Neuronal stem cell (in vitro differentiated cells): ENCODE results near the gene GRIP1.
A peak's percentile ranks its signal among the peaks of the same experiment; 100 is the strongest.
"Not testable (repeated sequence)": the region's sequence is repeated elsewhere in the genome, so short reads cannot be mapped to it uniquely, and the experiment has no call there.

Source experiments
- DNase-seq: peaks from one replicate; pipeline ENCODE4 v3.0.0-alpha.2; 2013; ENCODE audit warnings: low spot score
- H2AFZ ChIP-seq: one replicate; pipeline ENCODE4 v1.6.1; 2013; ENCODE audit warnings: mild to moderate bottlenecking, low read length, inconsistent platforms
- H2AK5ac ChIP-seq: 2 replicates; pipeline ENCODE4 v1.6.1; 2013; ENCODE audit warnings: low read depth, mild to moderate bottlenecking, inconsistent platforms, low read length, moderate library complexity, mixed read lengths
- H2BK120ac ChIP-seq: 2 replicates; pipeline ENCODE4 v1.6.1; 2013; ENCODE audit warnings: low read depth, mild to moderate bottlenecking, inconsistent platforms, low read length, moderate library complexity, mixed read lengths
- H2BK12ac ChIP-seq: one replicate; pipeline ENCODE4 v1.6.1; 2013; ENCODE audit warnings: low read length, inconsistent platforms
- H2BK15ac ChIP-seq: 2 replicates; pipeline ENCODE4 v1.6.1; 2013; ENCODE audit warnings: mild to moderate bottlenecking, low read length, inconsistent platforms, mixed read lengths
- H2BK5ac ChIP-seq: one replicate; pipeline ENCODE4 v1.6.1; 2013; ENCODE audit warnings: inconsistent platforms, mild to moderate bottlenecking, low read length, moderate library complexity
- H3K14ac ChIP-seq: one replicate; pipeline ENCODE4 v1.6.1; 2013; ENCODE audit warnings: low read length, inconsistent platforms
- H3K18ac ChIP-seq: 2 replicates; pipeline ENCODE4 v1.6.1; 2013; ENCODE audit warnings: low read length, inconsistent platforms
- H3K23ac ChIP-seq: 2 replicates; pipeline ENCODE4 v1.6.1; 2013; ENCODE audit warnings: low read depth, mild to moderate bottlenecking, mixed read lengths, low read length, inconsistent platforms; ENCODE audit not compliant: poor library complexity
- H3K27ac ChIP-seq: replicated peaks from 3 replicates; pipeline ENCODE4 v1.5.1; 2013; ENCODE audit warnings: low read length, inconsistent platforms
- H3K27me3 ChIP-seq, 3 experiments: 2 replicates each; pipeline ENCODE4 v1.6.1; 2013; ENCODE audit warnings: low read length in 3 of 3, mild to moderate bottlenecking in 2 of 3, inconsistent platforms in 1 of 3, low read depth in 1 of 3, mixed read lengths in 1 of 3, moderate library complexity in 1 of 3; ENCODE audit not compliant: control insufficient read depth in 3 of 3, insufficient read depth in 3 of 3
- H3K36me3 ChIP-seq, 2 donors: replicated peaks in 1 of 2; 2 replicates each; pipeline ENCODE4 v1.6.1; 2013; ENCODE audit warnings: low read length in 2 of 2; ENCODE audit not compliant: control insufficient read depth in 2 of 2, insufficient read depth in 2 of 2
- H3K4ac ChIP-seq: 2 replicates; pipeline ENCODE4 v1.6.1; 2013; ENCODE audit warnings: inconsistent platforms, mild to moderate bottlenecking, low read length, moderate library complexity
- H3K4me1 ChIP-seq, 2 donors: 1 replicate in 1 of 2; 2 replicates in 1 of 2; pipeline ENCODE4 v1.6.1; 2013; ENCODE audit warnings: low read length in 2 of 2, low read depth in 1 of 2; ENCODE audit not compliant: control insufficient read depth in 2 of 2, insufficient read depth in 1 of 2
- H3K4me2 ChIP-seq: one replicate; pipeline ENCODE4 v1.6.1; 2013; ENCODE audit warnings: mild to moderate bottlenecking, low read length, inconsistent platforms; ENCODE audit not compliant: insufficient read depth, poor library complexity, severe bottlenecking
- H3K4me3 ChIP-seq, 2 donors: 2 replicates each; pipeline ENCODE4 v1.5.1; 2013; ENCODE audit warnings: low read length in 2 of 2, mild to moderate bottlenecking in 2 of 2, inconsistent platforms in 1 of 2, moderate library complexity in 1 of 2
- H3K79me1 ChIP-seq: one replicate; pipeline ENCODE4 v1.6.1; 2013; ENCODE audit warnings: low read depth, mild to moderate bottlenecking, inconsistent platforms, low read length, moderate library complexity
- H3K9ac ChIP-seq: one replicate; pipeline ENCODE4 v1.6.1; 2013; ENCODE audit warnings: mild to moderate bottlenecking, low read depth, low read length, inconsistent platforms; ENCODE audit not compliant: poor library complexity
- H3K9me3 ChIP-seq, 2 donors: replicated peaks in 1 of 2; 2 replicates each; pipeline versions ENCODE3 to v1.6.1; 2013; ENCODE audit warnings: low read length in 2 of 2, mild to moderate bottlenecking in 2 of 2, inconsistent platforms in 1 of 2, low read depth in 1 of 2, mixed read lengths in 1 of 2, moderate library complexity in 1 of 2; ENCODE audit not compliant: control insufficient read depth in 2 of 2, insufficient read depth in 1 of 2
- H4K8ac ChIP-seq: one replicate; pipeline ENCODE4 v1.6.1; 2013; ENCODE audit warnings: low read depth, mild to moderate bottlenecking, inconsistent platforms, low read length, moderate library complexity
- H4K91ac ChIP-seq: one replicate; pipeline ENCODE4 v1.6.1; 2013; ENCODE audit warnings: low read length, low read depth, mild to moderate bottlenecking, inconsistent platforms; ENCODE audit not compliant: poor library complexity
- WGBS, 2 donors: extraction: QIAGEN DNeasy Blood & Tissue Kit; methylation state at CpG; one replicate each; pipeline ENCODE4 v1.1.7; 2013; ENCODE audit warnings: missing lambda C conversion rate in 2 of 2, mixed read lengths in 1 of 2; ENCODE audit not compliant: insufficient read length in 2 of 2, insufficient replicate concordance in 1 of 2; ENCODE audit errors: extremely low coverage in 2 of 2; 5-methylcytosine and 5-hydroxymethylcytosine counted together

GRIP1 gene

GRCh38 chr12:66303316-66303804, 375.5 kb downstream of the GRIP1 start:
- H3K4me3 ChIP-seq = peak overlapping the region in 1 of 2 donors; percentile 65
- H4K8ac ChIP-seq, H3K18ac ChIP-seq, H2BK15ac ChIP-seq, H3K9me3 ChIP-seq, H3K14ac ChIP-seq, H3K4me2 ChIP-seq, H3K4ac ChIP-seq, H4K91ac ChIP-seq, H2BK120ac ChIP-seq, DNase-seq, H2BK5ac ChIP-seq, H3K79me1 ChIP-seq, H3K27ac ChIP-seq, H2BK12ac ChIP-seq, H3K23ac ChIP-seq, H2AK5ac ChIP-seq, H3K4me1 ChIP-seq, H3K9ac ChIP-seq: not testable (repeated sequence)
- no CpG with 5 or more reads among the region's 14 CpGs for WGBS, 2 donors
- H3K27me3 ChIP-seq = peaks cover 0 to 26% (median 3%) of the 10 kb centered on the region in 3 experiments
- peaks cover 0 to 14% of the 10 kb centered on the region in 2 donors for H3K36me3 ChIP-seq
- peak overlapping the region; percentile 92 for H2AFZ ChIP-seq

- H3K9me3 ChIP-seq = no peaks in the 10 kb centered on the region
- H2AFZ ChIP-seq = peak overlapping the region; percentile 92
- no peak overlapping the region for H4K8ac ChIP-seq
- peak overlapping the region; percentile 98 for H3K18ac ChIP-seq
- H4K91ac ChIP-seq = peak overlapping the region; percentile 64
- peak overlapping the region; percentile 65 to 94 for H3K4me3 ChIP-seq
- no peak overlapping the region for H3K27ac ChIP-seq
- peak overlapping the region; percentile 89 for H3K4me2 ChIP-seq
- no peak overlapping the region for H2BK120ac ChIP-seq
- H3K4me1 ChIP-seq = peaks cover 0 to 7% of the 10 kb centered on the region in 2 donors
- peaks cover 0 to 26% (median 3%) of the 10 kb centered on the region in 3 experiments for H3K27me3 ChIP-seq
- no peak overlapping the region for H3K4ac ChIP-seq
- H3K79me1 ChIP-seq = no peaks in the 10 kb centered on the region
- peak overlapping the region; percentile 84 for H2BK5ac ChIP-seq
- peaks cover 0 to 10% of the 10 kb centered on the region in 2 donors for H3K36me3 ChIP-seq
- peak overlapping the region; percentile 78 for H2BK15ac ChIP-seq
- WGBS, 2 donors = no CpG with 5 or more reads among the region's 6 CpGs
- H3K14ac ChIP-seq = peak overlapping the region; percentile 82
- H3K23ac ChIP-seq = peak overlapping the region; percentile 98
- H3K9ac ChIP-seq = peak overlapping the region; percentile 88
- no peak for DNase-seq
- H2AK5ac ChIP-seq = no peak overlapping the region
- H2BK12ac ChIP-seq = no peak overlapping the region
Observed at GRCh38 chr12:66302827-66303169, 376.1 kb downstream of the GRIP1 start.

DNA sequence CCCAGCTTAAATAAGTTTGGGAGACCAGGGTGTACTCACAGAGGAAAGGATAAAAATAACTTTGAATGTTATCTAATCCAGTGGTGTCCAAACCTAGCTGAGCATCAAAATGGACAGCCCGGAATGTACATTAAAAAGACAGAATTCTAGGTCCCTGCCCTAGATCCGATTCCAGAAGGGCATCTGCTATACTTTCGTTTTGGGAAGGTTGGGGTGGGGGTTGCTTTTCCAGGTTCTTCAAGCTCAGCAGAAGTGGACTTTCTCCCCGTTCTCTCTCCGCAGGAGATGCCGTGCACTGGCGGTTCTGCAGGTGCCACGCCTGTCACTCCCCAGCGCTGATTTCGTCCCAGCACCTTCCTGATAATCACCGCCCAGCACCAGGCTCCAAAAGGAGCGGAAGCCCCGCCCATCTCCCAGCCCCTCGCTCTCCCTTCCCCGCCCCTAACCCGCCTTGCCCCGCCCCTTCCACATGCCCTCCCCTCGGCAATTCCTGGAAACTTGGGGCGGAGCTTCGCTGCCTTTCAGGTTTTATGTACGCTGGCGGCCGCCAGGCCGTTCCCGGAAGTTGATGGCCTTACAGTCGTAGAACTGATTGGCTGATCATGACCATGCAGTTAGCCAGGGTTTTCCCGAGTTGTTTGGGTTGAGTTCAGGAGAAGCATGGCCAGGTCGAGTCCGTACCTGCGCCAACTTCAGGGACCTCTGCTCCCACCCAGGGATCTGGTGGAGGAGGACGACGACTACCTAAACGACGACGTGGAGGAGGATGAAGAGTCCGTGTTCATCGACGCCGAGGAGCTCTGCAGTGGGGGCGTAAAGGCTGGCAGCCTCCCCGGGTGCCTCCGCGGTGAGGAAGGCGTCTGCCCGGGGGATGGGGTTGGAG, 376.7 kb downstream of the GRIP1 start, which contains the start of gene HELB:
Gene HELB, plus strand, starts transcription at position 550 of the 883 bp plus-strand sequence. Its CDS starts 111 bp downstream, at position 661.
- Histone ChIP-seq H3K79me1 (no peaks in the 10 kb centered on the region), H3K36me3 (peaks cover 0 to 10% of the 10 kb centered on the region in 2 donors), H3K23ac (peak within 1 kb of the TSS; percentile 98), H3K14ac (peak within 1 kb of the TSS; percentile 82), H3K27me3 (peaks cover 0 to 28% (median 3%) of the 10 kb centered on the region in 3 experiments), H3K4ac (no peak within 1 kb of the TSS), H3K4me3 (peak within 1 kb of the TSS; percentile 65 to 94), H2AK5ac (no peak within 1 kb of the TSS), H2BK12ac (no peak within 1 kb of the TSS), H3K4me2 (peak within 1 kb of the TSS; percentile 89), H4K91ac (peak within 1 kb of the TSS; percentile 64), H2AFZ (peak within 1 kb of the TSS; percentile 92), H3K9ac (peak within 1 kb of the TSS; percentile 88), H4K8ac (no peak within 1 kb of the TSS), H3K9me3 (no peaks in the 10 kb centered on the region), H2BK5ac (peak within 1 kb of the TSS; percentile 84), H3K4me1 (peaks cover 0 to 7% of the 10 kb centered on the region in 2 donors), H2BK15ac (peak within 1 kb of the TSS; percentile 78), H3K27ac (no peak within 1 kb of the TSS), H2BK120ac (no peak within 1 kb of the TSS), H3K18ac (peak within 1 kb of the TSS; percentile 98)
- DNase-seq = peak; percentile 93
- WGBS, 2 donors = no CpG with 5 or more reads among the region's 45 CpGs

DNA sequence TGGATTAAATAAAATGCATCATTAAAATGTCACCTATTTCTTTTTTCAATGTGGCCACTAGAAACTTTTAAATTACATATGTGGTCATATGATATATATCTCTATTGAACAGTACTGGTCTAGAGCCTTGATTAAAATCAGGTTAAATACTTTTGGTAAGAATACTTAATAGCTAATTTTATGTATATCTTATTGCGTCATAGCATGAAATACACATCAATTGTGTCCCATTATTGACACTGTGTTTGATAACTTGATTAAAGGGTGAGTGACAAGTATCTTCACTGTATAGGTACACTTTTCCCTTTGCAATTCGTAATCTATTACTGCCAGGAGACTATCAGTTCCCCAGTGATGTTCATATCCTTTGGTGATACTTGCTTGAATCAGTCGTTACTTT, 381.0 kb downstream of the GRIP1 start:
- Histone ChIP-seq H2BK15ac (no peak overlapping the region), H3K9me3 (no peaks in the 10 kb centered on the region), H3K4me2 (no peak overlapping the region), H3K23ac (no peak overlapping the region), H3K79me1 (no peaks in the 10 kb centered on the region), H3K4ac (no peak overlapping the region), H2BK120ac (no peak overlapping the region), H2BK12ac (no peak overlapping the region), H2BK5ac (no peak overlapping the region), H3K4me1 (no peaks in the 10 kb centered on the region), H3K27ac (no peak overlapping the region), H3K14ac (no peak overlapping the region), H3K18ac (no peak overlapping the region), H2AFZ (no peak overlapping the region), H3K36me3 (no peaks in the 10 kb centered on the region), H3K9ac (no peak overlapping the region), H4K8ac (no peak overlapping the region), H3K4me3 (no peak overlapping the region), H3K27me3 (peaks cover 0 to 28% (median 3%) of the 10 kb centered on the region in 3 experiments), H2AK5ac (no peak overlapping the region), H4K91ac (no peak overlapping the region)
- DNase-seq = no peak
- no CpG with 5 or more reads among the region's 3 CpGs for WGBS, 2 donors
